GM18867 (cell line): ENCODE results near the gene C5orf58.

Experiments used
- ATAC-seq: cut with Tn5 transposase; IDR thresholded peaks from one replicate; pipeline ENCODE4 v1.9.1; 2021; ENCODE audit warnings: mild to moderate bottlenecking, moderate library complexity; ENCODE audit not compliant: unreplicated experiment

C5orf58 gene

DNA sequence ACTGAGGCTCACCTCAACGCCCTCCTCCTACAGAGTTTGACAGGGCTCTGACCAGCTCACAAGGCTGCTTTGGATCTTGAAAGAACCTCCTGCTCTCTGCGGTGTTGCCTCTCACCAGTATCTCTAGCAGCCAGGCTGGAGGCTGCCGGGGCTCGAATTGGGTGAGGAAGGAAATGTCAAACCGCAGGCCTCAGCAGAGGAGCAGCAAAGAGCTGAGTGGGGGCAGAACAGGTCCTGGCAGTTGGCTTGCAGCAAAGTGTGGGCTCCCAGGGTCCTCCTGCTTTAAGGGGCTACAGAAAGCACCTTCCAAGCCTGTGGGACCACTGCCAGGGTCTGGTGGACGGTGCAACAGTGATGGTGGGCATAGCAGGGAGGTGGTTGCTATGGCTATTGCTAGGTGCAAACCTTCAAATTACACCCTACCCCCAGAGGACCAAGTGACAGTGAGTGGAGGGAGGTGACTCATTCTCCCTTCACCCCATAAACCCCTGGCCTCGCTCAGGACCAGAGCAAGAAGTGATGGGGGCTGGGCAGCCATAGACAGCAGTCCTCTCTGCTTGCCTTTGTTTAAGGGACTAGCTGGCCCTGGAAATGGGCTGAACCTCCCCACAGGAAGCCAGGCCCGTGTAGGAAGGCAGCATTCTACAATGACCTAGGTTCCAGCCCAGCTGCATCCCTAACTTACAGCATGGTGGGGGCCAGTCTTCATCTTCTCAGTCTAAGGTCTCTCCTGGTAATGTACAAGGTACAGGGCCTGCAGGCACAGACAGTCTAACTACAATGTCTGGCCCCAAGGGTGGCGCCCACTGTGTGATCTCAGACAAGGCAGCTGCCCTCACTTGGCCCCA is 46.0 kb downstream of the C5orf58 start:
- peak; percentile 88 for ATAC-seq

- ATAC-seq, result no peak
These were observed 46.7 kb downstream of the C5orf58 start for GRCh38 chr5:170279459-170279817.

DNA sequence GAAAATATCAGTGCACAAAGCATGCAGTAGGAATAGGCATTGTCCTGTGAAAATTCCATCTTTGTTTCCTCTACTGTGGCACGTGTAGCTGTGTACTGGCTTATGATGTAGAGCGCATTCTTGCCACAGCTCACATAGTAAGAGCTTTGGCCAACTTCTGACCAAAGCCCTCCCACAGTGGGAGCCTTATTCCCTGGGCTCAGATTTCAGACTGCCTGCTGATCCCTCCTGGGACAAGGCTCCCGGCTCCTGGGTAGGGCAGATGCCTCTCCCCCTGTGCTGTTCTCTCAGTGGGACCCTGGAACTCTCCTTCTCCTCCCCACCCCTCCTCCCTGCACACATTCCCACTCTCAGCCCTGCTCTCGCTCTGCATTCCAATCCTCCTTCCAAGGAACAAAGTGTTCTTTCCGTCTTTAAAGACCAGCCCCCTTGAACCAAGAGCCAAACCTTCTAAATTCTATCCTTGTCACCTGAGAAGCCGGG is 47.3 kb downstream of the C5orf58 start:
- ATAC-seq, result no peak

DNA sequence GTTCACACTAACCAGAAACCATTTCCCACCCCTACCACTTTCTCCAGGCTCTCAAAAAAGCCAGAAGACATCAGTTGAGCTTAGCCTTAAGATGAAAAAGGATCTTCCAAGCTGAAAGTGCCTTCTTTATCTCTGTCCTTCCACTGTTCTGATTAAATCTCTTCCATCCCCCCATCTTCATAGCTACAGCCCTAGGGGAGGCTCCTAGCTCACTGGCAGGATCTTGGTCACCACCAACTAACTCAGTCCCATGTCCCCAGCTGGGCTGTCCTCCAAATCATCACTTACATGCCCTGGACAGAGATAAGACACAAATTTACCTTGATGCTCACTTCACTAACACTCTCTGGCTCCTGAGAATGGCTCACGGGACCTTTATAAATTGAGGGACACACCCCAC is 50.5 kb downstream of the C5orf58 start:
- no peak for ATAC-seq

GRCh38 chr5:170284231-170284630 is 51.4 kb downstream of the C5orf58 start:
- ATAC-seq, result no peak

DNA sequence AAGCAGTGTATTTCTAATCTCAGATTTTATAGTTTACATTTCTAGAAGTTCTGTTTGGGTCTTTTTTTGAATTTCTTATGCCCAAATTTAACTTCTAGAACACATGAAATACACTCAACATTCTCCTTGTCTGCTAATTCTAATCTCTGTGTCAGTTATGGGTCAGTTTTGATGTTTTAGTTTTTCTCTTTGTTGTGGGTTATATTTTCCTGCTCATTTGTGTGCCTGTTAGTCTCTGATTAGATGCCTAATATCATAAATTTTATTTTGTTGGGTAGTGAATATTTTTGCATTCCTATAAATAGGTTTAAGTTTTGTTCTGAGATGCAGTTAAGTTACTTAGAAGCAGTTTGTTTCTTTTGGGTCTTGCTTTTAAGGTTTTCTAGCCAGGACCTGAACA is 52.4 kb downstream of the C5orf58 start:
- no peak for ATAC-seq

GRCh38 chr5:170286386-170286925 is 53.7 kb downstream of the C5orf58 start:
- ATAC-seq, result no peak

GRCh38 chr5:170287532-170287931 is 54.7 kb downstream of the C5orf58 start:
- no peak for ATAC-seq

- ATAC-seq, result no peak
These were observed 55.4 kb downstream of the C5orf58 start for GRCh38 chr5:170288151-170288550.

DNA sequence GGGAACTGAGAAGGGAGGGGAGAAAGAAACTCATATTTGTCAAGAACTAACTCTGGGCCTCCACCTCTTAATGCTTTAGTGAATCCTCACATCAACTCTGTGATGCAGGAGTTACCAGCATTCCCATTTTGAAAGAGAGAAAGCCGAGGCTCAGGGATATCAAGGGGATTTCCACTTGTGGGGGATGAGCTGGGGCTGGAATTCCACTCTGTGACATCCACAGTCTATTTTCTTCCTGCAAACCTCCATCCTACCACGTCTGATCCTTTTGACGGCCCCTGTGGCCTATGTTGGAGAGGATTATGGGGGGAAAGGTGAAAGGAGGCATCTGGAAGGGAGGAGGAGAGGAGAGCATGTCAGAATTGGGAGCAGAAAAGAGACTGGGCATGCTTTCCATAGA is 55.8 kb downstream of the C5orf58 start:
- ATAC-seq, result no peak

- no peak for ATAC-seq
These were observed 56.3 kb downstream of the C5orf58 start for GRCh38 chr5:170289121-170289520.

DNA sequence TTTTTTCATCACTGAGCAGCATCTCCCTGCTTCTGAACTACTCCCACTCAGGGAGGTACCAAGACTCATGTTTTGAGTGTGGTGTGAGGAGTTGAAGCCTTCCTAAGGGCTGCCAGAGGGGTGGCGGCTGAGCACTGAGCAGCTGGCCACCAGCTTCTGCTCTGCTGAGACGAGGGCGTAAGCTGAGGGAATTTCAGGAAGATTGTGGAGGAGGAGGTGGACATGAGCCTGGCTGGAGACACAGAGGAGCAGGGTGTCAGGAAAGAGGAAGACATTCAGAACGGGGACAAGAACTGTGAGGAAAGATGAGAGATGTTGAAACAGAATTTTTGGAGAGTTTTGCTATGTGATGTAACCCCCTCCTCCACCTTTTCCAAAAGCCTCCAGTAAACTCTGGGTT is 57.0 kb downstream of the C5orf58 start:
- ATAC-seq, result no peak

GRCh38 chr5:170290498-170290897 is 57.7 kb downstream of the C5orf58 start:
- no peak for ATAC-seq

GRCh38 chr5:170292179-170293104 is 59.7 kb downstream of the C5orf58 start:
- no peak for ATAC-seq

DNA sequence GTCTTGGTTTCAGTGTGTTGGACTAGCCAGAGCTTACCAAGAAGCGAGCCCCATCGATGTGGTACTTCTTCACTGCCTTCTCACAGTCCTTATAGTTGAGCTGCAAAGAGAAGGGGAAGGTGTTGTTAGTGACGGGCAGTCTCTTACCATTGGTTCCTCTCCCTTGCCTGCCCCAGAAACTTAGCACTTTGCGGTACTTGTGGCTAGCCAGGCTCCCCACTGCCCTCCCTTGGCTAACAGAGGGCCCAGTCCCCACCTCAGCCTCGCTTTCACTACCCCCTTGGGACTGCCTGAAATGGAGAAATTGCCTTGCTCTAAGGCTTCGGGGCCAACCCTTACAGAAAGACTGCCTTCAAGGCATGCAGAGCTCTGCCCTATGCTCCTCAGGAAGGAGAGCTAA is 60.5 kb downstream of the C5orf58 start:
- peak; percentile 91 for ATAC-seq

- ATAC-seq, result no peak
These were observed 61.3 kb downstream of the C5orf58 start for GRCh38 chr5:170294057-170294456.

DNA sequence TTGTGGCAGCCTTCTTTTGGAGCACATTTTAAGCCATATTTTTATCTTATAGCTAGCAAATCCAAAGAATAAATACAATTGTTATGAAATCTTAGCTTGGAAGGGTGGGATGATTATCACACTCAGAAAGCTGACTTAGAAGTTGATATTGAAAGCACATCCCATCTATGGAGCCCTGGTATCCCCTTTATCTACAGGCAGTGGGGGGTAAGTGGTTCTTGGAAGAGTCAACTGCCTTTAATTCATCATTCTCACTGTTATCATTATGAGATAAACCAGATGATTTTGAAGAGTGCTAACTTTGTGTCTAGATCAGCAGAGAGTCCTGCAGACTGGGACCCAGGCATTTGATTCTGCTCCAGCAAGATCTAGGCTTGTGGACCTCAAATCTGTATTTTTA is 61.8 kb downstream of the C5orf58 start:
- no peak for ATAC-seq
